ENCODE results near the gene ATP6V1G2. TPM values are rescaled to one million over a fixed set of nuclear protein-coding genes. Genes with fewer than 3 reads are reported as not detected.

ATP6V1G2 gene
- total RNA-seq, 1 donor from 2014 or later, result 54.0 TPM

GRCh38 chr6:31547727-31548543, 1.5 kb upstream of the ATP6V1G2 start:
- DNase-seq, result no peak

DNA sequence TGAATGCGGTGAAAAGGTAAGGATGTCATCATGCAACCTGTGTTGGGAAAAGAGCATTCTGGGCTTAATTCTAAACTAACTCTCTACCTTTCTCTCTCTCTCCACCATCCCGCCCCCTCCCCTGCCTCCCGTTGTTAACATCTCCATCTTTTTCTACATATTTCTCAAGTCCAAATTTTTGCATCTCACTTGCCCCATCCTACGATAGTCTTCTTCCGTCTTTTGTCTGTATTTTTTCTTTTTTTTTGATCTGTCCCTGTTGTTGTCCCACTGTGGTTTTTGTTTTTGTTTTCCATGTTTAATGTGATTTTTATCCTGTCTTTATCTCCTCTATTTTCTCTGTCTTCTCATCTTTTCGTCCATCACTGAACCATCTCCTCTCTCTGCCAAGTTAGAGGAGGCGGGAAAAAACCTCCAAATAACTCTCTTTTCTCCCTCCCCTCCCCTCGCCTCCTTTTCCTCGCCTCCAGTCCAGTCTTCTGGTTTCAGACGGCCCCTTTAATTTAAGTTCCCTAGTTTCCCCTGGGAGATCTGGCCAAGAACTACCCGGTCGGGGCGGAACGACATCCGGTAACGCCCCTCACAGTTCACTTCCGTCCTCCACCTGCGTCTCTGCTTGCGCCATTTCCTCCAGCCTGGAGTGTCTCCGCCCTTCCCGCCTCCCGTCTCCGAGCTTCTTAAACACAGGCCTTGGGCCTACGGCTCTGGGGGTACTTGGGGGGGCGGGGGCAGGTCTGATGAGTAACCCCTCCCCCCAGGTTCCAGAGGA, 734 bp upstream of the ATP6V1G2 start, which contains the start of gene NFKBIL1:
NFKBIL1 (plus strand) TSS at position 651 of the 769 bp plus-strand sequence; CDS start at position 738, 87 bp downstream.
- peak; percentile 97 for DNase-seq

DNA sequence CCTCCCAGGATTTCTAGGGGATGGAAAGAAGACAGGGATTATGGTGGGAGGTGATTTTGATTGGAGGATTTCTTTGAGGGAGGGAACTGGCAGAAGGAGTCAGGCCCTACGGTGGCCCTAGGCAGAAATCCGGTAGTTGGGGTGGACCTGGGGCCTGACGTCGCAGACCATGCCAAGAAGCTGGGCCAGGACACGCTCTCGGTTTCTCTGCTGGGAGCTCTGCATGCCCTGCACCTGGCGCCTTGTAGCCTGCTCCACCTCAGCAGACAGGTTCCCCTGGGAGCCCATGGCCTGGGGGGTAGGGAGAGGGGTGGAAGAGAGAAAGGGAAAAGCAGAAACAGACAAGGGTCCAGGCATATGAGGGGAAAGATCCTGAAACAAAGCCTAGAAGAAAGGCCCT, 1.1 kb downstream of the ATP6V1G2 start:
- no peak for DNase-seq

- no peak for DNase-seq
These were observed 1.7 kb downstream of the ATP6V1G2 start for GRCh38 chr6:31544676-31545075.

DNA sequence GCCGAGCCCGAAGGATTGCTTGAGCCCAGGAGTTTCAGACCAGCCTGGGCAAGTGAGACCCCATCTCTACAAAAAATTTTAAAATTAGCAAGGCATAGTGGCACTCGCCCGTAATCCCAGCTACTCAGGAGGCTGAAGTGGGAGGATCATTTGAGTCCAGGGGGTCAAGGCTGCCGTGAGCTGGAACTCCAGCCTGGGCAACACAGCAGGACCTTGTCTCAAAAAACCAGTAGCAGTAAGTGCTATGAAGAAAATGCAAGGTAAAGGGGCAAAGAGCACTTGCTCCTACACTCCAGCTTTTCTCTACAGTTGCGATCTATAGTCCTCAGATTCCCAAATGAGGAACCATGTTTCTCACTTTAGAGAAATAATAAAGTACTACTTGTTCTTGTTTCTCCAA, 2.8 kb downstream of the ATP6V1G2 start:
- no peak for DNase-seq

DNA sequence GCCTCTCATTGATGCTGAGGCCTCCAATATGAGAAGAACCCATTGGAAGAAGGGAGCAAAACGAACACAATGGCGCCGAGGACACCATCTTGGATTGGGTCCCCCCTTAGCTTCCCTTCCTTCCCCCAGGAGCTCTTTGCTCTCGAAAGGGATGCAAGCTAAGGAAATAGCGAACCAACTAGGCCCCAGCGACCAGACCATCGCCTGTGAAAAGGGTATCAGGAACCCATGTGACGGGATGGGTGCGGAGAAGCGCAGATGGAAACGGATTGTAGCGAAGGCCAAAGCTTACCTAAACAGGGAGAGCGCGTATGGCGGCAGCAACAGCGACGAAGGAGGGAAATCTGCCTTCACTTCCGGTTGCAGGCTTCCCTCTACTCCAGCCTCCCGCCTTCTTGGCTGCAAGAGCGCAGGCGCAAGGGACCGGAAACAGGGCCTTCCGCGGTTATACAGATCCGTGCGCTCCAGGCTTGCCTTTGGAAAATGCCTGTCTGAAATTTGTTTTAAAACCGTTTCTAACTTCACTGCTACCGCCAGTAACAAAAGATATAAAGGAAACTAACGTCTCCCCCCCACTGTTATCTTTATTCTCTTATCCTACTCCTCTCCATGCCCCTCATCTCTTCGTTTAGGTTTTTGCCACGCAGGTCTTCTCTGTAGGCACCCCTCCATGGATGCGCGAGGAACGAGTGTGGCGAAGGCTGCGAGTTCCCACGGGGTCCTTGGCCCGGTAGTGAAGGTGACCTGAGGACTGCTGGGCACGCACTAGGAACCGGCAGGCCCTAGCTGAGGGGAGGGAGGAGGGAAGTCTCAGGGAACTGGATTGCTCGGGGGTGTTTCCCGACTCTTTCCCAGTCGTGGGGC, 4.5 kb downstream of the ATP6V1G2 start, which contains the start of gene DDX39B:
DDX39B (minus strand) TSS at position 346 of the 864 bp plus-strand sequence. CDS start 1,471 bp downstream, outside the sequence.
- peak; percentile 90 for DNase-seq

DNA sequence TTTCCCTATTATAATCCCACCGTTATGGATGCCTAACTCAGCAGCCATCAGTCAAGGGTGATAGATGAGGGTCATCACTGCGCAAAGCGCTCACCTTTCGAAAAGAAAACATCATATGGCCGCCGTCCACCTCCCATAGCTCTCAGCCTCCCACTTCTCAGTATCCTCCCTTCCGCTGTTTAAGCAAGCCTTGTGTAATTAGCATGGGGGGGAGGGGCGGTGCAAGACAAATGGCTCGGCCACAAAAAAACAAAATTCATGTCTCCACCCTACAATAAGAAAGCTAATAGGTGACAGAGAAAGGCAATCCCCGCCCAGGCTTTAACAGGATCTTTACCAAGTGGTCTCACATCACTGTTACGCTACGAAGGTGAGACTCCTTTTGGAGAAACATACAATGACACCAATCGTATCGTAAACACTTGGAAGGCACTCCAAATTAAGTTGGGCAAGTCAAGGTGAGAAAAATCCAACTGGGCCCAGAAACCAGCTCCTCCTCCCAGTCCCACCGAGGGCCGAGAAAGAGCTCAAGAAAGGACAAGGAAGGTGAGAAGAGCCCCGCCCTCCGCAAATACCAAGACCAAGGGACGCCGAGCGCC, 5.2 kb downstream of the ATP6V1G2 start:
- DNase-seq, result no peak

- no peak for DNase-seq
These were observed 5.8 kb downstream of the ATP6V1G2 start for GRCh38 chr6:31540640-31541039.

DNA sequence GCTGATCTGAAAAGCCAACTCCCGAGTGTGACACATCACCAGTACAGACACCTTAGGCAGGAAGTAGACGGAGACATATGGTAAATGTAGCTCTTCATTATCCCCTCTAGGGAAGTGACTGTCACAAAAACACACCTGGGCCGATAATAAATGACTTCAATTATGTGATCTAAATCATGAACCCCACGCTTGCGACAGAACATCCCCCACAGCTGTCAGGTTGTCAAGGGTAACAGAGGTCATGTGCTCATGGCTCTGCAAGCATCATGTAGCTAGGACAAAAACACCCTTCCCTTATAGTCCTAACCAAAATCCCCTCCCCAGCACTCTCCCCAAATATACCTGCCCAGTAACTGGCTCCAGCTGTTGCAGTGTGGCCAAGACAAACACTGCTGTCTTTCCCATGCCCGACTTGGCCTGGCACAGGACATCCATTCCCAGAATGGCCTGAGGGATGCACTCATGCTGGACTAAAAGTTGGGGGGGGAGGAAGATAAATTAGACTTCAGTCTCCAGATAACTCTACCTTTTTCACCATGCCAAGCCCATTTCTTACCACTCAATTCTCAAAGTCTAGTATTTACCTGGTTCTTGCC, 7.5 kb downstream of the ATP6V1G2 start:
- DNase-seq, result no peak

DNA sequence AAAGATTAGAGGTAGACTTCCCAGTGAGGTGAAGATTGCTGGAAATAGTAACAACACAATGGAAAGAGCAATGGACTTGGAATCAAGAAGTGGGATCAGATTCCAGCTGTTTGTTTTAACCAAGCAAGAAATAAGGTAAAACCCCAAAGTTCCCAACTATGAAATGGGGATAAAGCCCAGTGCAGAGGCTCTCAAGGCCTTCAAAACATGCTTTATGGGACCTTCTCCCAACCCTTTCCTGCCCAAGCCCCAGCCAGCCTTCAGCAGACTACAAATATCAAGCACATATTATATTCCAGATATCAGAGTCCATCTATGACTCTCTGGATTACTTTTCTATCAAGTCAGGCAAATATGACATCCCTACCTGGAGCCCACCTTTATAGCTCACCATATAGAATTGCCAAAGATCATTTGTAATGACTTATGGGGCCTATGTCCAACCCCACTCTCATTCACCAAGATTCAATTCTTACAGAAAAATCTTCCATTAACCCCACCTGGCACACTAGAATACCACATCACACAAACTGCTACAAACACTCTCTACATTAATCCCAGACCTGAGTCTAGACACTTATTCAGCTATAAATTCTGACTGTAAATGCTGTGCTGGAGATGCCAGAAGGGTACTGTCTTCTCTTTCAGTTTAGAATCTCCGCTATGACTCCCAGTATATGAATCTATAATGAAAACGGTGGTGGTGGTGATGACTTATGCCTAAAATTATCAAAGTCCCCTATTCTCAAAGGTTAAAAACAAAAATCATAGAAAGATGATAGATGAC, 10.7 kb downstream of the ATP6V1G2 start:
- DNase-seq, result no peak

DNA sequence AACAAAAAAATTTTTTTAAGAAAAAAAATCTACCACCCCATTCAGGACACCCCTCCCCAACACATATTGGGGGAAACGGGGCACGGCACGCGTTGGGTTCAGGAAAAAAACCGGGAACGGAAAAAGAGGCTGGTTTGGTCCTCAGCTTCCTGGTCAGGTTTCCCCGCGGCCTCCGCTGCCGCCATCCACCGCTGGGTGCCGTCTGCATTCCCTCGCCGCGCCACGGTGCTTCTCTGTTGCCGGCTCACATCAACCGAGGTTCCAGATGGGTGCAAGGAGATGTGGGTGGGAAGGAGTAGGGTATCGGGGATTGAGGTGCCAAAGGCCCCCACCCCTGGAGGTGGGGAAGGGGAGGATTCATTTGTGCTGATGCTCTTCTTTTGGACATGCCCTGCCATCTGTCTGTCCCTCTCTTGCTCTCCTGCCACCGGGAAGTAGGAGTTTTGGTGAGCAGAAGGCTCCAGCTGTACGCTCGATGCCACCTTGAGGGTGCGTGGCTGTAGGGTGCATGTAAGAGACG, 11.8 kb downstream of the ATP6V1G2 start:
- DNase-seq, result no peak

GRCh38 chr6:31534011-31534410, 12.4 kb downstream of the ATP6V1G2 start:
- no peak for DNase-seq

DNA sequence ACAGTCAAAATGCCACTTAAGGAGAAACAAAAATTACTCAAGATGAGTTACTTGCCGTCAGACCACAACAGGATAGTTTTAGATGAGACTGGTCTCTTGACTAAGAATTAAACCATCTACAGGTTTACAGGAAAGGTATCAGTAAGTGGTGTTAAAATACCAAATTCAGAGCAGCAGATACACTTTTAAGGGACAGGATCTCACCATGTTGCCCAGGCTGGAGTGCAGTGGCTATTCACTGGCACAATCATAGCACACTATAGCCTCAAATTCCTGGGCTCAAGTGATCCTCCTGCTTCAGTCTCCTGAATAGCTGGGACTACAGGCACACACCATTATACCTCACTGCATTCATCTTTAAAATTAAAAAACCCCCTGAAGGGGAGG, 13.0 kb downstream of the ATP6V1G2 start:
- no peak for DNase-seq

GRCh38 chr6:31532644-31533454, 13.6 kb downstream of the ATP6V1G2 start:
- no peak for DNase-seq

DNA sequence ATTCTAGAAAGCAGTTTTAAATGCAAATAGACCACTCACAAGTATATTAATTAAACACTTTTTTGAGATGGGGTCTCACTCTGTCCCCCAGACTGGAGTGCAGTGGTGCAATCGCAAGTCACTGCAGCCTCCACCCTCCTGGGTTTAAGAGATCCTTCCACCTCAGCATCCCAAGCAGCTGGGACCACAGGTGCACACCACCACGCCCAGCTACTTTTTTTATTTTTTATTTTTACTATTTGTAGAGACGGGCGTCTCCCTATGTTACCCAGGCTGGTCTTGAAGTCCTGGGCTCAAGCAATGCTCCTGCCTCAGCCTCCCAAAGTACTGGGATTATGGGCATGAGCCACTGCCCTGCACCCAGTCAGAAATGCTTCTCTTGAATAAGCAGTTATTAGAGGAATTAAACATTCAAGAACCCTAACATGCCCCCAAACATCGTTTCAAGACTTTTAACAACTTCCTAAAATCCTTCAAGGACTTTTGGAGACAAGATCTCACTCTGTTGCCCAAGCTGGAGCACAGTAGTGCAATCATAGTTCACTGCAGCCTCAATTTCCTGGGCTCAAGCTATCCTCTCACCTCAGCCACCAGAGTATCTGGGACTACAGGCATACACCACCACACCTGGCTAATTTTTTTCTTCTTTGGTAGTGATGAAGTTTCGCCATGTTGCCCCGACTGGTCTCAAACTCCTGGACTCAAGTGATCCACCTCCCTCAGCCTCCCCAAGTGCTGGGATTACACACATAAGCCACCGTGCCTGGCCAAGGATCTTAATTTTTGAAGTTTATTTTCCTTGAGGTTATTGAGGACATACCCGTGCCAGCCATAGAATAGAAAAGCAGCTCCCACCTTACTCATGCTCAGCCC, 14.4 kb downstream of the ATP6V1G2 start:
- no peak for DNase-seq

DNA sequence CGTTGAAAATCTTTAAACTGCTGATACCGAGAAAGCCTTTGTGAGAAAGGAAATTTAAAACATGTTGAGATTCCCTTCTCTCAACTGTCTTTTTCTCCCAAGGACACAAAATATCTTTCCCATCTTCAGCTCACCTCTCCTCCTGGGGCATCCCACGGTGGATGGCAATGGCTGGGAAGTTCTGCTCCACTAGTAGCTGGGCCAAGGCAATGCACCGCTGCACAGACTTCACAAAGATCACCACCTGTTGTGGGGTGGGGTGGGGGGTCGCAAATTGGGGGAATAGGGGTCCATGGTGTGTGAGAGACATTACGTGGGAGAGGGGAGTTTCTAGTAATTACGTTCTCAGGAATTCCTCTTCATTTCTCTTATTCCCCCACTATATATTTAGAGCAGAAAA, 15.2 kb downstream of the ATP6V1G2 start:
- no peak for DNase-seq

- DNase-seq, result no peak
These were observed 15.7 kb downstream of the ATP6V1G2 start for GRCh38 chr6:31530659-31531058.

- no peak for DNase-seq
These were observed 16.9 kb downstream of the ATP6V1G2 start for GRCh38 chr6:31529329-31530150.
